ENCODE data around the gene CENPO. TPM values are rescaled to one million over a fixed set of nuclear protein-coding genes. Genes with fewer than 3 reads are reported as not detected.
A peak's percentile ranks its signal among the peaks of the same experiment; 100 is the strongest.

The CENPO gene, protein sequence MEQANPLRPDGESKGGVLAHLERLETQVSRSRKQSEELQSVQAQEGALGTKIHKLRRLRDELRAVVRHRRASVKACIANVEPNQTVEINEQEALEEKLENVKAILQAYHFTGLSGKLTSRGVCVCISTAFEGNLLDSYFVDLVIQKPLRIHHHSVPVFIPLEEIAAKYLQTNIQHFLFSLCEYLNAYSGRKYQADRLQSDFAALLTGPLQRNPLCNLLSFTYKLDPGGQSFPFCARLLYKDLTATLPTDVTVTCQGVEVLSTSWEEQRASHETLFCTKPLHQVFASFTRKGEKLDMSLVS
- 1 to 10 TPM in 5 of 6 donors, under 1 TPM in 1; 0.69 to 2.8 (median 2.2) TPM for total RNA-seq
- polyA plus RNA-seq, result 1 to 10 TPM; 1.4 to 1.7 TPM

DNA sequence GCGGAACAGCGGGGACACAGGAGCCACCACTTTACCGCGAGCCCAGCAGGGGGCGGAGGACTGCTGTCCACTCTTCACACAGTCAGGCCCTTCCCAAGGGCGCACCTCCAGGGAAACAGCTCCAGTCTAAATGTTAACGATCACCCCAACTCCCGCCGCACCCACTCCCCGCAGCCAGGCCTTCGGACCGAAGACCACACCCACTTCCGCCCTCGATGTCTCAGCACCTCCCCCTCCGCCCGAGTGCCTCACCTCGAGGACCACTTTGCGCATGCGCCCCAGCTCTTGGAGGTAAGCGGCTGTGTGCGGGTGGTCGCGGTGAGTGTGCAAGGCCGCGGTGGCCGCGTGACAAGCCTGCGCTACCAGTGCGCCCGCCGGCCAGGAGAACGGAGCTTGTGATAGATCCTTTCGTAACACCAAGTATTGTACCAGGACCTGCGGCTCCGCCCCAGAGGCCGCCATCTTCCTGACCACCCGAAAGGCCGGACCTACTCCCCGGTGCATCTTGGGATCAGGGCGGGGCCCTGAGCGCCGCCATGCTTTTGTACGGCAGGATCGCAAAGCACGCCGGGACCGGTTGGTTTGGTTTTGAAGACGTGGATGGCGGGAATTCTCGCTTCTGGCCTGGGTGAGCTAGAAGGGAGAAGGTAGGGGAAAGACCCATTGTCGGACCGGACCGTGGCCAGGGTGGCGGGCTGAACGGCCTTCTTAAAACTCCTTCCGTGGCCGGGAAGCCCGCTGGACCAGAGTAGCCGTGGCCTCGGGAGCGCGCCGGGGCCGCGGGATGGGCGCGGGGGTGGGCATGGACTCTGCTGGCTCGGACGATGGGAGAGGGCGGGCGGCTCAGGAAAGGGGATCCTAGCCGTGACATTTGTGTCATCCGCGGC is at the start of gene CENPO, which contains the start of gene PTRHD1:
Gene CENPO (plus strand): TSS at position 552 of the 887 bp plus-strand sequence. CDS start 495 bp downstream, outside the sequence.
Gene PTRHD1 (minus strand): TSS at position 518 of the 887 bp plus-strand sequence. CDS start 14 bp downstream, at position 504.
- Histone ChIP-seq H3K27ac (peak within 1 kb of the TSS; percentile 98 to 99 (median 99)), H3K4me3 (peak within 1 kb of the TSS; percentile 63 to 78 (median 71)), H3K9me3 (no peaks in the 10 kb centered on the region), H3K27me3 (no peaks in the 10 kb centered on the region), H3K36me3 (no peaks in the 10 kb centered on the region), H3K4me1 (peaks cover 0 to 6% (median 0%) of the 10 kb centered on the region in 3 donors)
- intact Hi-C loops (cut with DNase I), result no loop called here
- ATAC-seq (peak; percentile 96 to 99 (median 98)), FAIRE-seq (no peak), DNase-seq (peak; percentile 94 to 99 (median 96))
- WGBS, 2 donors, result 0% methylated on average over 73 to 74 of the region's 74 CpGs
- peak; percentile 14 to 54 (median 46) for TF ChIP-seq CTCF (IDR thresholded peaks at IDR 0.05)

DNA sequence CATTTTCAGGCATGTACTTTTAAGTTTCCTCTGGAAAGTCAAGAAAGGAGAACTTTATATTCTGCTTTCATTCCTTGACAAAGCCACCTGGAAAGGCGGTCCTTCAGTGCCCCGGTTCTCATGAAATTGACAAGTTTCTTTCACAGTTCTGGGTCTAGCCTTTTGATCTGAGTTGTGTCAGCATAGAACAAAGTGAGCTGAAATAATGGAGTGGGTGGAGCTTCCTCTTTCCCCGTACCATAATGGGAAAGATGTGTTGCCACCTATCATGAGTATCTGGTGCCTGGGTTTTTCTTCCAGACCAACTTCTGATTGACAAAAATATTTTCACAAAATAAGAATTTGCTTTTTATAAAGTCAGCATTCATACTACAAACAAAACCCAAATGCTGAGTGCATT is 49.3 kb upstream of the CENPO start:
- no peak for DNase-seq
- TF ChIP-seq CTCF (IDR thresholded peaks at IDR 0.05), result no peak
- H3K4me3 ChIP-seq, result no peak overlapping the region
- intact Hi-C loops (cut with DNase I), result no loop called here
- H3K36me3 ChIP-seq, result peaks cover 0 to 19% (median 0%) of the 10 kb centered on the region in 3 donors
- WGBS, 2 donors, result 77% methylated on average over 3 of the region's 3 CpGs
- H3K27ac ChIP-seq, result no peak overlapping the region
- no peaks in the 10 kb centered on the region for H3K27me3 ChIP-seq
- H3K4me1 ChIP-seq, result no peaks in the 10 kb centered on the region
- FAIRE-seq, result no peak
- ATAC-seq, result no peak
- H3K9me3 ChIP-seq, result no peaks in the 10 kb centered on the region

GRCh38 chr2:24744356-24744755 is 48.9 kb upstream of the CENPO start:
- no peak overlapping the region for H3K27ac ChIP-seq
- H3K4me3 ChIP-seq, result no peak overlapping the region
- 54 to 67% methylated on average over 1 of the region's 1 CpG for WGBS, 2 donors
- intact Hi-C loops (cut with DNase I), result no loop called here
- FAIRE-seq (no peak), ATAC-seq (no peak), DNase-seq (no peak)
- no peaks in the 10 kb centered on the region for H3K4me1 ChIP-seq
- no peaks in the 10 kb centered on the region for H3K9me3 ChIP-seq
- TF ChIP-seq CTCF (IDR thresholded peaks at IDR 0.05), result no peak
- H3K27me3 ChIP-seq, result no peaks in the 10 kb centered on the region
- H3K36me3 ChIP-seq, result peaks cover 0 to 19% (median 0%) of the 10 kb centered on the region in 3 donors

DNA sequence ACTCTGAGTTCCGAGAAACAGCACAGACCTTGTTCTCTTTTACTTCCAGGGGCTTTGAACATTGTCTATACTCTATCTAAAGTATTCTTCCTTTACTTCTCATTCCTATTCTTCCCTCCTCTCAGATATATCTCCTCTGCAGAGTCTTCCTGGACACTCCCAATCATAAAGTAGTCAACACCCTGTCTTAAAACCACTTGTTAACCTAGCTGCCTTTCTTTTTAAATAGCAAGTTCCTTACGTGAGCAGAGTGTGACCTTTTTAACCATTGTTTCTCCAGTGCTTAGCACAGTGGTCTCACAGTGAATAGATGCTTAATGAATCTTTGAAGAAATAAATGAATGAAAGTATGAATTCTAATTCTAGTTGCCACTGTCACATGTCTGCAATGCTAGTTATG is 47.4 kb upstream of the CENPO start:
- peaks cover 0 to 2% (median 0%) of the 10 kb centered on the region in 4 donors for H3K27me3 ChIP-seq
- DNase-seq (no peak), FAIRE-seq (no peak), ATAC-seq (no peak)
- no peak overlapping the region for H3K4me3 ChIP-seq
- intact Hi-C loops (cut with DNase I), result no loop called here
- H3K27ac ChIP-seq, result no peak overlapping the region
- TF ChIP-seq CTCF (IDR thresholded peaks at IDR 0.05), result no peak
- no peaks in the 10 kb centered on the region for H3K4me1 ChIP-seq
- peaks cover 0 to 13% (median 0%) of the 10 kb centered on the region in 3 donors for H3K36me3 ChIP-seq
- no peaks in the 10 kb centered on the region for H3K9me3 ChIP-seq
- 84 to 88% methylated on average over 2 of the region's 2 CpGs for WGBS, 2 donors

Data from pancreas (tissue), 10 donors.